Stimulated activated CD4-positive, alpha-beta T cell treated with anti-CD3 and anti-CD28 coated beads, TNF-alpha, amount 100 ng/mL, for 4 hours (primary cell): ENCODE measurements around the gene MORN3.
"Not testable (repeated sequence)": the region's sequence is repeated elsewhere in the genome, so short reads cannot be mapped to it uniquely, and the experiment has no call there.

Experiments used
- DNase-seq, 3 experiments: peaks; one replicate each; pipeline ENCODE4 v3.0.0-alpha.2; 2020; ENCODE audit warnings: low read depth in 3 of 3

MORN3 gene

GRCh38 chr12:121638298-121639202, 30.9 kb downstream of the MORN3 start:
- DNase-seq, result no peak

- no peak for DNase-seq
These were observed 32.1 kb downstream of the MORN3 start for GRCh38 chr12:121637231-121637914.

DNA sequence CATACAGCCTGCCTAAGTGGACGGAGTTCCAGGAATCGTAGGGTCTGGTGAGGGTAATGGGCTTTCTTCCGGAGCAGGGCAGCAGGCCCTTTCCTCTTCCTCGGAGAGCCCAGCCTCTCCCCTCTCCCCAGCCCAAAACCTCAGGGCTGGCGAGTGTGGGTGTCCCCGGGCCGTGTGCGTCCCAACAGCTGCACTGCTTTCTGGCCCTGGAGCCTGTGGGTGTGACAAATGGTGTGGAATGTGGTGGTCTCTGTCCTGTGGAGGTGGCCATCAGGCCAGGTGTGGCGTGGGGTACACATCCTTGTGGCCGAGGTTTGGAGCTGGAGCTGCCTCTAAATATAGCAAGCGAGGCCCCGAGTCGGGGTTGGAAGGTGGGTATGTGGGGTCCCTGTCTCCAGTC, 34.6 kb downstream of the MORN3 start:
- DNase-seq, result no peak

DNA sequence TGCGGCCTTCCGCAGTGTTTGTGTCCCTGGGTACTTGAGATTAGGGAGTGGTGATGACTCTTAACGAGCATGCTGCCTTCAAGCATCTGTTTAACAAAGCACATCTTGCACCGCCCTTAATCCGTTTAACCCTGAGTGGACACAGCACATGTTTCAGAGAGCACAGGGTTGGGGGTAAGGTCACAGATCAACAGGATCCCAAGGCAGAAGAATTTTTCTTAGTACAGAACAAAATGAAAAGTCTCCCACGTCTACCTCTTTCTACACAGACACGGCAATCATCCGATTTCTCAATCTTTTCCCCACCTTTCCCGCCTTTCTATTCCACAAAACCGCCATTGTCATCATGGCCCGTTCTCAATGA, 35.6 kb downstream of the MORN3 start:
- DNase-seq, result not testable (repeated sequence)

- no peak for DNase-seq
These were observed 37.1 kb downstream of the MORN3 start for GRCh38 chr12:121632069-121632970.

DNA sequence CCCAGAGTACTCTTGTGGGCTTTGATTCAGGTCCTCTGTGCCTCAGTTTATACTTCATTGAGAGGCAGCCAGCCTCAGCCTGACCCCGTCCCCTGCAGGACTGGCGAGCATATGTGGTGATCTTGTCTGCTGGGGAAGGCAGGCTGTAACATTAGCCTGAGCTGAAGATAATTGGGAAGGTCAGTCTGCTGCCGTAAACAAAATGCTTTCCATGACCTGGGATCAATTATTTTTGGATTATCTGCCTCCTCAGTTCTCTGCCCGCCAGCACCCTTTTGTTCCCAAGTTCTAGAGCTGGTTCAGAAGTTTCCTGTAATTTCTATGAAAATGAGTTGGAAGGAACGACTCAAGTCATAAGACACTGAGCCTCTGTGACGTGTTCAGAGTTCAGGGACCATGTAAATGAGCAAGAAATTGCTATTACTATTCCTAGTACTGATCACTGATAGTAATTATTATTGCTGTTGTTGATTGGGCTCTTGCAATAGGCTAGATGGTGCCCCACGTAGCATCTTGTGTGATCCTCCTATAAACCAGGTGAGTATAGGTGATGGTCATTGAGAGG, 38.6 kb downstream of the MORN3 start:
- DNase-seq, result no peak

DNA sequence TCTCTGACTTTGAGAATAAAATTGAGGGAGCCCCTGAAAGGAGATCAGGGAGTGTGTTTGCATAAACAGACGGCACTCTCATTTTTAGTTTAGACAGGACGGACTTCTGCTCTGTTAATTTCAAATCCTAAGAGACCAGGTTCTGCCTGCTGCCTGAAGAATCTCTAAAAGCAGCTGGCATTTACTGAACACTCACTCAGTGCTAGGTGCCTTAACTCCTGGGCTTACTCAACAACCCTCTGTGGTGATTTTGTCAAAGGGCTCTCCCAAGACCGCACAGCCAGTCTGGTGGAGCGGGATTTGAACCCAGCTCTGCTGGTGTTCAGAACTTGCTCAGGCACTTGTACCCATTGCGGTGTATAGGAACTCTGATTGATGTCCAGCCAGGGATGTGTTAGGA, 40.9 kb downstream of the MORN3 start:
- no peak for DNase-seq

- DNase-seq, result peak in 1 of 3 experiments; percentile 10
These were observed 41.4 kb downstream of the MORN3 start for GRCh38 chr12:121628037-121628436.

DNA sequence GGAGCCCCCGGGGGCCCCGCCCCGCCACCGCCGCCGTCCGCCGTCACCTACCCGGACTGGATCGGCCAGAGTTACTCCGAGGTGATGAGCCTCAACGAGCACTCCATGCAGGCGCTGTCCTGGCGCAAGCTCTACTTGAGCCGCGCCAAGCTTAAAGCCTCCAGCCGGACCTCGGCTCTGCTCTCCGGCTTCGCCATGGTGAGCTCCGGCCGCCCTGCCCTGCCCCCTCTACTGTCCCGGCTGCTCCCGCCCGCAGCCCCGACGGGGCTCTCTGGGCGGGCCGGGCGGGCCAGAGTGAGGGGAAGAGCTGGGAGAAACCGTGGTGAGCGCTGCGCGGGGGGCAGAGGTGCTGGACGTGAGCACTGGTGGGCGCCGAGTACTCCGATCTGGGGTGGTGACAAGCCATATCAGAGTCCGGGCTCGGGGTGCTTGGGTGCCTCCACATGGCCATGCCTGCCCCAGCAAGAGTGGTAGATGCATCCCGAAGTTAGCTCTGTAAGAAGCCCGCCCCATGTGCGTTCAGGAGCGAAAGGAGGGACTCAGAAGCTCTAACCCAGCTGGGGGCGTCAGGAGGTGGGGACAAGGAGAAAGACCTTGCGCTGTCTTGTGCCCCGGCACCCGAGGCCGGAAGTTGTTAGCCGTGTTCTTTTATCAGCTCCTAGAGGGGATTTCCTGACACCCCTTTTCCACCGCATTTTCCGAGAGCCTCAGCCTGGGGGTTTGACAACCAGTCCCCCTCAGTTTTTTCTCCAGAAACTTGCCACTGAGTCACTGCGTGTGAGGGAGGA, 42.4 kb downstream of the MORN3 start:
- DNase-seq, result peak; percentile 76 to 92 (median 86)

- DNase-seq, result peak; percentile 96 to 97 (median 97)
These were observed 43.2 kb downstream of the MORN3 start, which contains the start of gene ORAI1 for GRCh38 chr12:121626087-121626852. Gene ORAI1 (plus strand): TSS chr12:121626530.

DNA sequence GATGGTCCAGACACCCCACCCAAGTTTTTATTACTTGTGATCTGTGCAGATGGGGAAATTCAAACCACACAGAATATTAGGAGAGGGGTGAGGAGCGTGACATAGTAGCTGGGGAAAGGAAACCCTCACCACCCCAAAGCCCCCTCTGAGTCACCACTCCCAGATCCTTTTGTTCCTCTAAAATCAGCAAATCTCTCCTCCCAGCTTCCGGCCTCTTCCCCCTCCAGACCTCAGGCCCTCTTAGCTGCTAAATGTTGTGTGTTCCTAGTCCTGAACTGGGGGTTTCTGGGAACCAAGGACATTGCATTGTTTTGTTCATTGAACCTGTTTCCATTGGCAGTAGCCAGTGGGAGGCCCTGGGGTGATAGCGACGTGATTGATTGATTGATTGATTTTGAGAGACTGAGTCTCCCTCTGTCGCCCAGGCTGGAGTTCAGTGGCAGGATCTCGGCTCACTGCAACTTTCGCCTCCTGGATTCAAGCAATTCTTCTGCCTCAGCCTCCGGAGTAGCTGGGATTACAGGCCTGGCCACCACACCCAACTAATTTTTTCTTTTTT, 49.0 kb downstream of the MORN3 start:
- DNase-seq, result no peak

GRCh38 chr12:121618659-121619233, 50.7 kb downstream of the MORN3 start:
- DNase-seq, result no peak

GRCh38 chr12:121614872-121615467, 54.5 kb downstream of the MORN3 start:
- DNase-seq, result no peak

- no peak for DNase-seq
These were observed 56.0 kb downstream of the MORN3 start for GRCh38 chr12:121613462-121613861.

DNA sequence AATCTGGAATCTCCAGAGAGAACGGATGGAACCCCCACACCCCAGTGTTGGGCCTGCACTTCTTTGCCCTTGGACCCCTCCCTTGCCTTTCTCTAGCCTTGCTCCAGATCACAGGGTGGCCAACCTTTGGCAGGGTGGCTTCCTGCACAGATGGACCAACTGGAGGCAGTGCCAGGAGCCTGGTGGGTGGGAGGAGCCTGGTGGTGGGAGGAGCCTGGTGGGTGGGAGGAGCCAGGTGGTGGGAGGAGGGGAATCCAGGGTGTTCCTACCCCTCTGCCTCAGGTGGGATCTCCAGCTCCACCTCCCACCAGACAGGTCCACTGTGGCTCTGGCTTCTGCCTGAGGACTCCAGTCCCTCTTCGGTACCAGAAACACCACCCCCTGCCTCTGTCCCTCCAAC, 58.1 kb downstream of the MORN3 start:
- DNase-seq, result no peak

- no peak for DNase-seq
These were observed 59.0 kb downstream of the MORN3 start for GRCh38 chr12:121610239-121611149.

DNA sequence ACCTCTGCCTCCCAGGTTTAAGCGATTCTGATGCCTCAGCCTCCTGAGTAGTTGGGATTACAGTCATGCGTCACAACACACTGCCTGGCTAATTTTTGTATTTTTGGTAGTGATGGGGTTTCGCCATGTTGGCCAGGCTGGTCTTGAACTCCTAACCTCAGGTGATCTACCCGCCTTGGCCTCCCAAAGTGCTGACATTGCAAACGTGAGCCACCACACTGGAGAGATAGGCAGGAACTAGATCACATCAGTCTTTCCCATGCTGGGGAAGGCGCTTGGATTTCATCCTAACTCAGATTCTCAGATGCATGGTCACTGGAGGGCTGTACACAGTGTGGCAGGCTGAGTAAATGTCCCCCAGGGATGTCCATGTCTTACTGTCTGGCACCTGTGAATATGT, 61.2 kb downstream of the MORN3 start:
- DNase-seq, result no peak

DNA sequence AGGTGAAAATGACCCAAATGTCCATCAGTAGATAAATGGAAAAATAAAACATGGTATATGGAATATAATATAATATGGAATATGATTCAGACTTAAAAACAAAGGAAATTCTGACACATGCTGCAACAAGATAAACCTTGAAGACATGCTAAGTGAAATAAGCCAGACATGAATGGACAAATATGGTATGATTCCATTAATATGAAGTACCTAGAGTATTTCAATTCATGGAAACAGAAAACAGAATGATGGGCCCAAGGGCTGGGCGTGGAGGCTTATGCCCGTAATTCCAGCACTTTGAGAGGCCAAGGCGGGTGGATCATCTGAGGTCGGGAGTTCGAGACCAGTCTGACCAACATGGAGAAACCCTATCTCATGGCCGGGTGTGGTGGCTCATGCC, 65.9 kb downstream of the MORN3 start:
- no peak for DNase-seq
